Common myeloid progenitor, CD34-positive (primary cell): ENCODE results near the gene TXNIP.
"Not testable (repeated sequence)": the region's sequence is repeated elsewhere in the genome, so short reads cannot be mapped to it uniquely, and the experiment has no call there.

Experiments
- CTCF ChIA-PET: fragments of 350-600 bp; sonication (Branson Sonifier 250); formaldehyde crosslinking; loops from one replicate; lab custom pipeline; 2021; ENCODE audit warnings: antibody characterized with exemption; lab: Charles Lee
- POLR2A ChIA-PET: fragments of 350-600 bp; sonication (Branson Sonifier 250); formaldehyde crosslinking; loops from one replicate; lab custom pipeline; 2021; ENCODE audit warnings: antibody characterized with exemption; lab: Charles Lee
- DNase-seq, 3 donors: peaks; one replicate each; pipeline versions ENCODE4 v3.0.0 to v3.0.0-alpha.2; 2013
- H3K27ac ChIP-seq, 2 experiments: 1 replicate in 1 of 2; 2 replicates in 1 of 2; pipeline ENCODE4 v1.7.0; 2013; ENCODE audit warnings: inconsistent platforms in 2 of 2, low read length in 2 of 2, mild to moderate bottlenecking in 2 of 2, low read depth in 1 of 2, moderate library complexity in 1 of 2; ENCODE audit not compliant: severe bottlenecking in 2 of 2, insufficient read depth in 1 of 2, poor library complexity in 1 of 2
- H3K27me3 ChIP-seq, 5 experiments: replicated peaks in 2 of 5; 1 replicate in 3 of 5; 2 replicates in 2 of 5; pipeline versions ENCODE4 v1.6.1 to v1.7.0; 2013; ENCODE audit warnings: low read length in 4 of 5, mild to moderate bottlenecking in 2 of 5, moderate library complexity in 2 of 5, inconsistent platforms in 1 of 5; ENCODE audit not compliant: insufficient read depth in 5 of 5, control insufficient read depth in 4 of 5
- H3K36me3 ChIP-seq, 4 experiments: 1 replicate in 2 of 4; 2 replicates in 2 of 4; pipeline versions ENCODE4 v1.6.1 to v1.7.0; 2013; ENCODE audit warnings: low read length in 3 of 4, control low read depth in 1 of 4, mild to moderate bottlenecking in 1 of 4; ENCODE audit not compliant: control insufficient read depth in 4 of 4, insufficient read depth in 4 of 4
- H3K4me1 ChIP-seq, 4 experiments: 1 replicate in 3 of 4; 2 replicates in 1 of 4; pipeline versions ENCODE4 v1.6.1 to v1.7.1; 2013; ENCODE audit warnings: low read length in 3 of 4, mild to moderate bottlenecking in 3 of 4, control low read depth in 1 of 4, inconsistent platforms in 1 of 4, moderate library complexity in 1 of 4; ENCODE audit not compliant: control insufficient read depth in 4 of 4, insufficient read depth in 4 of 4; ENCODE audit errors: control extremely low read depth in 1 of 4
- H3K4me3 ChIP-seq, 7 experiments: 1 replicate in 4 of 7; 2 replicates in 3 of 7; pipeline versions ENCODE4 v1.5.1 to v1.7.0; 2013; ENCODE audit warnings: mild to moderate bottlenecking in 7 of 7, low read length in 6 of 7, moderate library complexity in 6 of 7, inconsistent platforms in 2 of 7, low read depth in 2 of 7, control low read depth in 1 of 7; ENCODE audit not compliant: insufficient read depth in 4 of 7, control insufficient read depth in 1 of 7; ENCODE audit errors: extremely low read depth in 1 of 7
- H3K9me3 ChIP-seq, 5 experiments: 1 replicate in 4 of 5; 2 replicates in 1 of 5; pipeline versions ENCODE4 v1.6.1 to v1.7.1; 2013; ENCODE audit warnings: low read length in 4 of 5, mild to moderate bottlenecking in 2 of 5, inconsistent platforms in 1 of 5, low read depth in 1 of 5, moderate library complexity in 1 of 5; ENCODE audit not compliant: control insufficient read depth in 4 of 5, insufficient read depth in 2 of 5; ENCODE audit errors: control extremely low read depth in 1 of 5
- WGBS: methylation state at CpG from one replicate; pipeline ENCODE4 v1.1.5; 2013; ENCODE audit not compliant: insufficient coverage; 5-methylcytosine and 5-hydroxymethylcytosine counted together

TXNIP gene

DNA sequence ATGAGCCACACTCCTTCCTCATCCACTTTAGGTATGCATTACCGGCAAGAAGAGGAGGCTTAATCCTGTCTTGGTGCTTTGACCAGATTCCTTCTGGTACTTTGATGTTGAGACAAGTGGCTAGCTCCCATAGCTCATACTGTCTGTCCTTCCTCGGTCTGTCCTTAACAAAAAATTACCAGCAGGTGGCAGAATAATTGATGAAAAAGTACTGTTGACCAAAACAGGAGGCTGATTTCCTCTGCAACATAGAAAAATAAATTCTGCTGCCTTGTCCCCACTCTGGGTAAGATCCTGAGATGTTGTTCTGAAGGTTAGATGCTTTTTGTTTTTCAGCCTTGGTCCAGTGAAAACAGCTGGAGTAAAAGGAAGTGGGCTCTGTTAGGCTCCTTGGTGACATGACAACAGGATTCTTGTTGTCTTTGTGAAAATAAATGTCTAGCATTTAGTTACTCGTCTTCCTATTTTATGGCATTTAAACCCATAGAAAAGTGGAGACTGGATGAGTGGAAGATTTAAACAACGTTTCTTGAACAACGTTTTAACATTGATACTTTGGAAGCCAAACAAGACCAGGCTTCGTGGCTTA lies 36.3 kb upstream of the TXNIP start:
- H3K36me3 ChIP-seq, result no peaks in the 10 kb centered on the region
- CTCF ChIA-PET, result interaction anchor here (0.8 to 2.8 kb wide), 14 partner anchors 11 to 188 kb away, joined by 3 to 17 read pairs (median 4); partner anchors contain the start of genes HJV and NUDT17
- H3K4me1 ChIP-seq, result peaks cover 0 to 20% (median 12%) of the 10 kb centered on the region in 4 experiments
- H3K4me3 ChIP-seq, result no peak overlapping the region
- POLR2A ChIA-PET, result no interaction called here
- peak; percentile 56 to 61 (median 57) for DNase-seq
- H3K9me3 ChIP-seq, result no peaks in the 10 kb centered on the region
- H3K27me3 ChIP-seq, result no peaks in the 10 kb centered on the region
- no peak overlapping the region for H3K27ac ChIP-seq
- 64% methylated on average over 4 of the region's 6 CpGs for WGBS

DNA sequence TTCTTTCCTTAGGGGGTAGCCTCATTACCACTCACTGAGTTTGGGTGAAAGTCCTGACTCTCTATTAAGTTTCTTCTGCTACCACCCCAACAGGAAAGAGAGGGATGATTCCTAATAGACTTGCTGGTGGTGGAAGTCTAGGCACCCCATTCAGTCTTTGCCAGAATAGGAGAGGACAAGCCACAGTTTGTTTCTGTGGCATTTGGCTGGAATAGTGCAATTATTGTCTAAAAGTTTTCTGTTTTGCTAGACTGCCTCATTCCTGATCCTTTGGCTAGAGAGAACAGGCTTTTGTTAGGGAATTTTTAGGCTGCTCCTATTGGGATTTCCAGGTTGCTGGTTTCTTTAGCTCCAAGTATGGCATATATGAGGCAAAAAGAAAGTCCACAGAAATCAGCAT lies 35.1 kb upstream of the TXNIP start:
- H3K4me1 ChIP-seq, result peaks cover 0 to 11% (median 8%) of the 10 kb centered on the region in 4 experiments
- no peaks in the 10 kb centered on the region for H3K36me3 ChIP-seq
- no peak for DNase-seq
- POLR2A ChIA-PET, result no interaction called here
- CTCF ChIA-PET, result interaction anchor here (1.2 to 2.8 kb wide), 8 partner anchors 10 to 185 kb away, joined by 3 to 17 read pairs (median 5); partner anchors contain the start of gene HJV
- H3K27me3 ChIP-seq, result no peaks in the 10 kb centered on the region
- no peaks in the 10 kb centered on the region for H3K9me3 ChIP-seq
- H3K27ac ChIP-seq, result no peak overlapping the region
- no peak overlapping the region for H3K4me3 ChIP-seq

DNA sequence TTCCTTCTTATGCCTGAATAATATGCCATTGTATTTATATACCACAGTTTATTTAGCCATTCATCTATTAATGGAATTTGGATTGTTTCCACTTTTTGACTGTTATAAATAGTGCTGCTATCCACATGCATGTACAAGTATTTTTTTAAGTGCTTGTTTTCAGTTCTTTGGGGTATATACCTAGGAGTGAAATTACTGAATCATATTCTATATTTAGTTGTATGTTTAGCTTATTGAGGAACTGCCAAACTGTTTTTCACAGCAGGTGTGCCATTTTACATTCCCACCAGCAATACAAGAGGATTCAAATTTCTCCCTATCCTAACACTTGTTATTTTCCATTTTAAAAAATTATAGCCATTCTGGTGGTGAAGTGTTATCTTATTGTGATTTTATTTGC lies 32.7 kb upstream of the TXNIP start:
- H3K4me1 ChIP-seq, result peaks cover 0 to 4% (median 0%) of the 10 kb centered on the region in 4 experiments
- no peaks in the 10 kb centered on the region for H3K36me3 ChIP-seq
- H3K27me3 ChIP-seq, result no peaks in the 10 kb centered on the region
- H3K9me3 ChIP-seq, result no peaks in the 10 kb centered on the region
- no peak for DNase-seq
- H3K27ac ChIP-seq, result no peak overlapping the region
- H3K4me3 ChIP-seq, result no peak overlapping the region
- CTCF ChIA-PET, result no interaction called here
- POLR2A ChIA-PET, result no interaction called here

DNA sequence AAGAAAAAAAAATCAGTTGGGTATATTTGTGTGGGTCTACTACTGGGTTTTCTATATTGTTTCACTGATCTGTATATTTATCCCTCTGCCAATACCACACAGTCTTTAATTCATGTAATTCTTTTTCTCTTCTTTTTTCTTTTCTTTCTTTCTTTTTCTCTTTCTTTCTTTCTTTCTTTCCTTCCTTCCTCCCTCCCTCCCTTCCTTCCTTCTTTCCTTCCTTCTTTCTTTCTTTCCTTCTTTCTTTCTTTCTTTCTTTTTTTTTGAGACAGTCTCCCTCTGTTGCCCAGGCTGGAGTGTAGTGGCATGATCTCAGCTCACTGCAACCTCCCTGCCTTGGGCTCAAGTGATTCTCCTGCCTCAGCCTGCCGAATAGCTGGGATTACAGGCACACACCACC lies 30.3 kb upstream of the TXNIP start:
- WGBS, result 100% methylated on average over 1 of the region's 1 CpG
- H3K4me3 ChIP-seq, POLR2A ChIA-PET, H3K9me3 ChIP-seq, H3K27me3 ChIP-seq, DNase-seq, H3K27ac ChIP-seq, H3K4me1 ChIP-seq, H3K36me3 ChIP-seq: not testable (repeated sequence)
- CTCF ChIA-PET, result interaction anchor here (0.7 to 1.7 kb wide), 3 partner anchors 28 to 180 kb away, joined by 3 read pairs; no protein-coding TSS in a partner anchor

DNA sequence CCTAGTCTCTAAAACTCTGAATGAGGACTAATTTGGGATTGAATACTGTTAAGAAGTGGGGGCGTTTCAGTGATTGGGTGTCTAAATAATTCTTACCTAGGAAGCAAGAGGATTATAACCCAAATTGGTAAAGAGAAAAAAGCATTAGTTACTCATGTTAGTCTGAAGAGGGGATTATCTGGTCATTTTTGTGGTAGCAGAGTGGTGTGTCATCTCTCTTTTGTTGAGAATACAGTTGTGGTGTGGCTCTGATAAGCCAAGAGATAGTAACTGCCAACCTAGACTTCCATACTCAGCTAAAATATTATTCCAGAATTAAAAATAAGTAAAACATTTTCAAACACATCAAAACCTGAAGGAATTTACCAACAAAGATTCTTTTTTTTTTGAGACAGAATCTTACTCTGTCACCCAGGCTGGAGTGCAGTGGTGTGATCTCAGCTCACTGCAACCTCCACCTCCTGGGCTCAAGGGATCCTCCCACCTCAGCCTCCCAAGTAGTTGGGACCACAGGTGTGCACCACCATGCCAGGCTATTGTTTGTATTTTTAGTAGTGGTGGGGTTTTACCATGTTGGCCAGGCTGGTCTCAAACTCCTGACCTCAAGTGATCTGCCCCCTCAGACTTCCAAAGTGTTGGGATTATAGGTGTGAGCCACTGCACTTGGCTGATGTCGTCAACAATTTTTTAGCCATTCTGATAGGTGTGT lies 29.6 kb upstream of the TXNIP start:
- CTCF ChIA-PET, result interaction anchor here (1.2 to 1.7 kb wide), 2 partner anchors 47 to 179 kb away, joined by 3 read pairs; no protein-coding TSS in a partner anchor
- POLR2A ChIA-PET, result interaction anchor here (0.6 to 0.7 kb wide), 2 partner anchors 110 to 1883 kb away, joined by 5 to 6 read pairs; no protein-coding TSS in a partner anchor

DNA sequence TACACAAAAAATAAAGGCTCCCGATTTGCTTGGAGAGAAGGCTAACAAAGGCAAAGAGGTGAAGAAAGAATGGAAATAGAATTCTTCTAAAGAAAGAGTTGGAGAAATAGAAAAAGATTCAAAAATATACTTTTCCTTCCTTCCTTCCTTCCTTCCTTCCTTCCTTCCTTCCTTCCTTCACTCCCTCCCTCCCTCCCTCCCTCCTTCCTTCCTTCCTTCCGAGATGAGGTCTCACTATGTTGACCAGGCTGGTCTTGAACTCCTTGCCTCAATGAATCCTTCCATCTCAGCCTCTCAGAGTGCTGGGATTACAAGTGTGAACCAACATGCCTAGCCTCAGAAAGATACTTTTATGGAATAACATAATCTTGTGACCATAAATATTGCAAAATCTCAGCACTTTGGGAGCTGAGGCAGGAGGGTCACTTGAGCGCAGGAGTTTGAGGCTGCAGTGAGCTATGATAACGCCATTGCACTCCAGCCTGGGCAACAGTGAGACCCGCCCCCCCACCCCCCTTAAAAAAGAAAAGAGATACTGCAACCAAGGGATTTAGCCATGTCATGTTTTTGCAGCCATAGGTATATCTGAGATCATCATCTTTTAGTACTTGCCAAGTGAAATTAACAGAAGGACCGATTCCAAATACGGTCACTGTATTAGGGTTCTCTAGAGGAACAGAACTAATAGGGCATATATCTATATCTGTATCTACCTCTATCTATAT lies 26.2 kb upstream of the TXNIP start:
- no peak overlapping the region for H3K27ac ChIP-seq
- CTCF ChIA-PET, result interaction anchor here (1.2 to 4.5 kb wide), 4 partner anchors 10 to 177 kb away, joined by 4 to 17 read pairs (median 12); partner anchors contain the start of gene NUDT17
- H3K36me3 ChIP-seq, result no peaks in the 10 kb centered on the region

More for the DNA sequence above, 29.6 kb upstream of the TXNIP start:
- H3K27me3 ChIP-seq, H3K36me3 ChIP-seq, H3K27ac ChIP-seq, H3K4me1 ChIP-seq, H3K9me3 ChIP-seq, DNase-seq: not testable (repeated sequence)
- peak overlapping the region in 1 of 7 experiments; percentile 8 for H3K4me3 ChIP-seq
- 100% methylated on average over 1 of the region's 2 CpGs for WGBS

More for the DNA sequence above, 26.2 kb upstream of the TXNIP start:
- Histone ChIP-seq H3K9me3 (no peaks in the 10 kb centered on the region), H3K4me1 (peaks cover 0 to 12% (median 10%) of the 10 kb centered on the region in 4 experiments), H3K4me3 (no peak overlapping the region), H3K27me3 (peaks cover 4 to 34% (median 26%) of the 10 kb centered on the region in 5 experiments)
- POLR2A ChIA-PET, result no interaction called here
- DNase-seq, result no peak
- 89% methylated on average over 3 of the region's 7 CpGs for WGBS
